ENCODE measurements around the gene PRKCQ.

PRKCQ gene

GRCh38 chr10:6593241-6593671, 13.2 kb upstream of the PRKCQ start:
- Histone ChIP-seq H3K36me3 (no peaks in the 10 kb centered on the region), H3K27ac (no peak overlapping the region), H3K9me3 (ENCODE audit: severe bottlenecking) (no peaks in the 10 kb centered on the region), H3K27me3 (ENCODE audit: insufficient read depth, low read depth, severe bottlenecking) (no peaks in the 10 kb centered on the region), H3K4me3 (ENCODE audit: low read depth, low read length) (no peak overlapping the region)
- TF ChIP-seq CTCF (IDR thresholded peaks at IDR 0.05; ENCODE audit: low read depth, low read length): no peak
- DNase-seq: no peak

GRCh38 chr10:6592080-6592479, 12.0 kb upstream of the PRKCQ start:
- no peaks in the 10 kb centered on the region for H3K9me3 ChIP-seq (ENCODE audit: severe bottlenecking)
- H3K36me3 ChIP-seq: no peaks in the 10 kb centered on the region
- no peak for TF ChIP-seq CTCF (IDR thresholded peaks at IDR 0.05; ENCODE audit: low read depth, low read length)
- no peak for DNase-seq
- no peak overlapping the region for H3K27ac ChIP-seq
- H3K27me3 ChIP-seq (ENCODE audit: insufficient read depth, low read depth, severe bottlenecking): no peaks in the 10 kb centered on the region
- H3K4me3 ChIP-seq (ENCODE audit: low read depth, low read length): no peak overlapping the region

GRCh38 chr10:6591668-6592067, 11.6 kb upstream of the PRKCQ start:
- no peaks in the 10 kb centered on the region for H3K36me3 ChIP-seq
- H3K27ac ChIP-seq: no peak overlapping the region
- no peak overlapping the region for H3K4me3 ChIP-seq (ENCODE audit: low read depth, low read length)
- no peak for TF ChIP-seq CTCF (IDR thresholded peaks at IDR 0.05; ENCODE audit: low read depth, low read length)
- no peak for DNase-seq
- H3K9me3 ChIP-seq (ENCODE audit: severe bottlenecking): no peaks in the 10 kb centered on the region
- no peaks in the 10 kb centered on the region for H3K27me3 ChIP-seq (ENCODE audit: insufficient read depth, low read depth, severe bottlenecking)

- Histone ChIP-seq H3K27ac (no peak overlapping the region), H3K4me3 (ENCODE audit: low read depth, low read length) (no peak overlapping the region), H3K9me3 (ENCODE audit: severe bottlenecking) (no peaks in the 10 kb centered on the region), H3K27me3 (ENCODE audit: insufficient read depth, low read depth, severe bottlenecking) (no peaks in the 10 kb centered on the region), H3K36me3 (no peaks in the 10 kb centered on the region)
- TF ChIP-seq CTCF (IDR thresholded peaks at IDR 0.05; ENCODE audit: low read depth, low read length): no peak
- DNase-seq: no peak
Observed at GRCh38 chr10:6590100-6590499, 10.0 kb upstream of the PRKCQ start.

- TF ChIP-seq CTCF (IDR thresholded peaks at IDR 0.05; ENCODE audit: low read depth, low read length): no peak
- Histone ChIP-seq H3K9me3 (ENCODE audit: severe bottlenecking) (no peaks in the 10 kb centered on the region), H3K27ac (no peak overlapping the region), H3K36me3 (no peaks in the 10 kb centered on the region), H3K4me3 (ENCODE audit: low read depth, low read length) (no peak overlapping the region), H3K27me3 (ENCODE audit: insufficient read depth, low read depth, severe bottlenecking) (no peaks in the 10 kb centered on the region)
- no peak for DNase-seq
Observed at GRCh38 chr10:6589287-6590094, 9.4 kb upstream of the PRKCQ start.

- Histone ChIP-seq H3K4me3 (ENCODE audit: low read depth, low read length) (no peak overlapping the region), H3K36me3 (no peaks in the 10 kb centered on the region), H3K9me3 (ENCODE audit: severe bottlenecking) (no peaks in the 10 kb centered on the region), H3K27me3 (ENCODE audit: insufficient read depth, low read depth, severe bottlenecking) (no peaks in the 10 kb centered on the region), H3K27ac (no peak overlapping the region)
- DNase-seq: no peak
- no peak for TF ChIP-seq CTCF (IDR thresholded peaks at IDR 0.05; ENCODE audit: low read depth, low read length)
Observed at GRCh38 chr10:6588845-6589244, 8.8 kb upstream of the PRKCQ start.

Measured in WERI-Rb-1 (cell line).